ENCODE results near the gene FDX2.

FDX2 gene

DNA sequence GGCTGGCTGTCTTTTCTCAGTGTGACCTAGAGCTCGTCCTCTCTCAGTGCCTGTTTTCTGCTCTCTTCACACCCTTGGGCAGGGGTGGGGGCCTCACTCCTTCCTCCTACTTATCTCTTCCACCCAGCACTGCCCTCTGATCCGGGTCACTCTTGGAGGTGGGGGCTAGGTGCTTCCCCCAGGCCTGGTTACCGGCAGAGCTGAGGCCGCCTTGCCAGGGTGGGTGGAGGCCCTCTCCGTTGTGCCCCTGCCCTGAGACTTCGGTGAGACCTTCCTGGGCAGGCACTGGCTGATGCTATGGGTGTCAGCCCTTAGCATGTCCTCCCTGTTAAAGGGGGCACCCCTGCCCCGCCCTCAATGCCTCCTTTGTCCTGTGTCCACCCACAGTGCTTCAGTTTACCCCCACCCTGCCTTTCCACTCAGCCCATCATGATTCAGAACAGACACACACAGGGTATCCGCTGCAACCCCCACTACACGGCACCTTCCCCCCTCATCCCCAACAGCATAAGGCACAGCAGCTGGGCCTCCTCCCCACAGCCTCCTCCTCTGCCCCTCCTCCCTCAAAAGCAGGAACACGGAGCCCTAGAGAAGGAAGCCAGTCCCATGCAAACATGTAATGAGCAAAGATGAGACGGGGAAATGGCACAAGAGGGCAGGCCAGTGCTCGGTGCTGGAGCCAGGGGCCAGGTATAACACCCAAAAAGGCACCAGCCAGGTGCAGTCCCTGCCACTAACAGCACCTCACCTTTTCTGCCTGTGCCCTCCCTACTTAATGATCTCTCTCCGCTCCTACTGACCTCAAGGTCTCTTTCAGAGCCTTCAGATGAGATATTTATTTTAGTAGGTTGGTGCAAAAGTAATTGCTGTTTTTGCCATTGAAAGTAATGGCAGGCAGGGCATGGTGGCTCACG is 16.0 kb downstream of the FDX2 start:
- DNase-seq (ENCODE audit: low read depth): no peak

DNA sequence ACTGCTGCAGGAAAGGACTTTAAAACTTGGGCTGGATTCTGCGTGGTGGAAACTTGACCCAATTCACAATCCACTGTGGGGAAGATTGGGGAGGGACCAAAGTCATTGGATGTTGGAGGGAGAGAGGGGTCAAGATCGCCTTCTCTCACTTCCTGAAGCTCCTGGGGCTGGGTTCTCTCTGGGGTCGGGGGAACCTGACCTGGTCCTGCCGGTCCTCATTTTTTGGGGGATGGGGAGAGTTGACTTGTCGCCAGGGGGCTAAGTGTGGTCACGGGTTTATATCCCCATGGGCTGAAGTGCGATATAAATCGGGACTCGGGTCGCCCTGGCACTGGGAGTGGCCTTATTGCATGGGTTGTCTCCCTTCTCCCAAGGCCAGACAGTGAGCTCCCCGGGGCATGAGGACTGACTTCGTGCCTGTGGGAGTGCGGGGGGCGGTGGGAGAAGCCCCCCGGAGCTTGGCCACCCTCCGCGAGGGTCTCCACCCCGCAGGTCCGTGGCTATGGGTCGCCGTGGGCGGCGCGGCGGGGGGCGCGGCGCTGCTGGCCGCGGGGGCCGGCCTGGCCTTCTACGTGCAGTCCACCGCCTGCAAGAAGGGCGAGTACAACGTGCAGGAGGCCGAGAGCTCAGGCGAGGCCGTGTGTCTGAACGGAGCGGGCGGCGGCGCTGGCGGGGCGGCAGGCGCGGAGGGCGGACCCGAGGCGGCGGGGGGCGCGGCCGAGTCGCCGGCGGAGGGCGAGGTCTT is 19.8 kb downstream of the FDX2 start:
- no peak for DNase-seq (ENCODE audit: low read depth)

DNA sequence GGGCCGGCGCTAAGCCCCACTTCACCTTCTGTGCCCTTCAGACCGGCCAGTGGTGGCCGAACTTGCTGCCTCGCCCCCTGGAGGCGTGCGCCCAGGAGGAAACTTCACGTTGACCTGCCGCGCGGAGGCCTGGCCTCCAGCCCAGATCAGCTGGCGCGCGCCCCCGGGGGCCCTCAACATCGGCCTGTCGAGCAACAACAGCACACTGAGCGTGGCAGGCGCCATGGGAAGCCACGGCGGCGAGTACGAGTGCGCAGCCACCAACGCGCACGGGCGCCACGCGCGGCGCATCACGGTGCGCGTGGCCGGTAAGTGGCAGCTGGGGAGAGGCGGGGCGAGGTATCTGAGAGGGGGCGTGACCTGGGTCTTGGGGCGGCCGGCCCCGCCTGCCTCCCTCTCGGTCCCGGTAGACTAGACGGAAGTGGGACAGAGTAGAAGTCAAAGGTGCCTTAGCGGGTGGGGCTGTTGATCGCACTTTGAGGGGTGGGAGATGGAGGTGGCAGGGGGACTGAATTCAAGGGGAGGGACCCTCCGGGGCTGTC is 20.4 kb downstream of the FDX2 start:
- DNase-seq (ENCODE audit: low read depth): peak; percentile 60

DNA sequence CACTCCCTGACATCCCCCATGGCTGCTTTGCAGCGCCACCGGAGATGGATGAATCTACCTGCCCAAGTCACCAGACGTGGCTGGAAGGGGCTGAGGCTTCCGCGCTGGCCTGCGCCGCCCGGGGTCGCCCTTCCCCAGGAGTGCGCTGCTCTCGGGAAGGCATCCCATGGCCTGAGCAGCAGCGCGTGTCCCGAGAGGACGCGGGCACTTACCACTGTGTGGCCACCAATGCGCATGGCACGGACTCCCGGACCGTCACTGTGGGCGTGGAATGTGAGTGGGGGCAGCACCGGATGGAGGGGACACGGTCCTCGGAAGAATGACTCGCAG is 21.5 kb downstream of the FDX2 start:
- DNase-seq (ENCODE audit: low read depth): no peak

DNA sequence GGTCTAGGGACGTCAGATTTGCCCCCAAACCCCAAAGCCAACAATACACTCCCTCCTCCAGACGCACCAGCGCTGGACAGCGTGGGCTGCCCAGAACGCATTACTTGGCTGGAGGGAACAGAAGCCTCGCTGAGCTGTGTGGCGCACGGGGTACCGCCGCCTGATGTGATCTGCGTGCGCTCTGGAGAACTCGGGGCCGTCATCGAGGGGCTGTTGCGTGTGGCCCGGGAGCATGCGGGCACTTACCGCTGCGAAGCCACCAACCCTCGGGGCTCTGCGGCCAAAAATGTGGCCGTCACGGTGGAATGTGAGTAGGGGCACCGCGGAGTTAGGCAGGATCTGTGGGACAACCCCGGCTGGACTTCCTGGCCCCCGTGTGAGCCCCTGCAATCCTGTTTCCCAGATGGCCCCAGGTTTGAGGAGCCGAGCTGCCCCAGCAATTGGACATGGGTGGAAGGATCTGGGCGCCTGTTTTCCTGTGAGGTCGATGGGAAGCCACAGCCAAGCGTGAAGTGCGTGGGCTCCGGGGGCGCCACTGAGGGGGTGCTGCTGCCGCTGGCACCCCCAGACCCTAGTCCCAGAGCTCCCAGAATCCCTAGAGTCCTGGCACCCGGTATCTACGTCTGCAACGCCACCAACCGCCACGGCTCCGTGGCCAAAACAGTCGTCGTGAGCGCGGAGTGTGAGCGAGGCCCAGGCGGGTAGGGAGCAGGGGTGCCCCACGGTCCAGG is 22.0 kb downstream of the FDX2 start:
- DNase-seq (ENCODE audit: low read depth): no peak

DNA sequence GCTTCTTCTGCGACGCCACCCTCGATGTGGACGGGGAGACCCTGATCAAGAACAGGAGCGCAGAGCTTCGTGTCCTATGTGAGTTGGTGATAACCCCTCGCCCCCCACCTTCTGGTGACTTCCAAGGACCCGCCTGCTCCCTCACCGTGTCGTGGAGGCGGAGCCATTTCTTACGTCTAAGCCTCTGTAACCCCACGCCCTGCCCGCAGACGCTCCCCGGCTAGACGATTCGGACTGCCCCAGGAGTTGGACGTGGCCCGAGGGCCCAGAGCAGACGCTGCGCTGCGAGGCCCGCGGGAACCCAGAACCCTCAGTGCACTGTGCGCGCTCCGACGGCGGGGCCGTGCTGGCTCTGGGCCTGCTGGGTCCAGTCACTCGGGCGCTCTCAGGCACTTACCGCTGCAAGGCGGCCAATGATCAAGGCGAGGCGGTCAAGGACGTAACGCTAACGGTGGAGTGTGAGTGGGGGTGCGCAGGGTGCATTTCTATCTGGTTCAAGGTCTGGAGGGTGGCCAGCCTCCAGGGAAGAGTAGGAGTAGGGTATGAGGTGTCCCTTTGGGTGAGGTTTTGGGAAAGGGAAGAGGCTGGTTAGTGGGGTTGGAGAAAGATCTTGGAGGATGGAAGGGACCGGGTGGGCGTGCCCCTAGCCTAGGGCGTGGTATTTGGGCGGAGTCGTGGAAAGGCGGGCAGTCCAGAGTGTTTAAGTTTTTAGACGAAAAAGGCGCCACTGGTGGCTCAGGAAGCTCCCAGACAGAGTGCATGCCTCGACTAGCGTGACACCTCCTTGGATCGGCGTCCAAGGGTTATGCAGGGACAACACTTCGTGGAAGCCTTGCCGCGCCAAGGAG is 22.8 kb downstream of the FDX2 start:
- DNase-seq (ENCODE audit: low read depth): no peak

DNA sequence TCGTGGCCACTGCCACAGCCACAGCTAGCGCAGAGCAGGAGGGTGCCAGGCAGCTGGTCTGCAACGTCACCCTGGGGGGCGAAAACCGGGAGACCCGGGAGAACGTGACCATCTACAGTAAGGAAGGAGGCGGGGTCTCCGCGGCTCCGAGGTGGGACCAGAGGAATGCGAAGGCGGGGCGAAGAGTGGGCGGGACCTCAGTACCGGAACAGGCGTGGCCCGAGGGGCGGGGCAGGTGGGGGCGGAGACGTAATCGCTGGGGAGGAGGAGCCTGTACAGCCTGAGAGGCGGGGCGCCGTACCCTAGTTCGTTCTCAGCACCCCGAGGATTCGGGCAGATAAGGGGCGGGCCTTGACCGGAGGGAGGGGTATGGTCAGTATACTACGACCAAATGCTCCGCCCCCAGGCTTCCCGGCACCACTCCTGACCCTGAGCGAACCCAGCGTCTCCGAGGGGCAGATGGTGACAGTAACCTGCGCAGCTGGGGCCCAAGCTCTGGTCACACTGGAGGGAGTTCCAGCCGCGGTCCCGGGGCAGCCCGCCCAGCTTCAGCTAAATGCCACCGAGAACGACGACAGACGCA is 23.5 kb downstream of the FDX2 start:
- DNase-seq (ENCODE audit: low read depth): peak; percentile 38

DNA sequence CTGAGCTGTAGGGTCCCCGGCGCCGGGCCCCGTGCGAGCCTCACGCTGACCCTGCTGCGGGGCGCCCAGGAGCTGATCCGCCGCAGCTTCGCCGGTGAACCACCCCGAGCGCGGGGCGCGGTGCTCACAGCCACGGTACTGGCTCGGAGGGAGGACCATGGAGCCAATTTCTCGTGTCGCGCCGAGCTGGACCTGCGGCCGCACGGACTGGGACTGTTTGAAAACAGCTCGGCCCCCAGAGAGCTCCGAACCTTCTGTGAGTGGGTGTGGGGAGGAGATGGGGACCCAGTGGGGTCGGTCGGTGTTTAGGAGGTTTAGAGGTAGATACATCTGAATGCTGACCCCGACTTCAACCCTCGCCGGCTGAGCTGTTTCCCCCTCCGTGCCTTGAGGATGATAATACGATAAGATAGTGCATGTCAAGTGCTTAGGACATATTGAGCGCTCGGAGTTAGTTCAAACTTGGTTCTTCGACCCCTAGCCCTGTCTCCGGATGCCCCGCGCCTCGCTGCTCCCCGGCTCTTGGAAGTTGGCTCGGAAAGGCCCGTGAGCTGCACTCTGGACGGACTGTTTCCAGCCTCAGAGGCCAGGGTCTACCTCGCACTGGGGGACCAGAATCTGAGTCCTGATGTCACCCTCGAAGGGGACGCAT is 24.1 kb downstream of the FDX2 start:
- DNase-seq (ENCODE audit: low read depth): no peak

DNA sequence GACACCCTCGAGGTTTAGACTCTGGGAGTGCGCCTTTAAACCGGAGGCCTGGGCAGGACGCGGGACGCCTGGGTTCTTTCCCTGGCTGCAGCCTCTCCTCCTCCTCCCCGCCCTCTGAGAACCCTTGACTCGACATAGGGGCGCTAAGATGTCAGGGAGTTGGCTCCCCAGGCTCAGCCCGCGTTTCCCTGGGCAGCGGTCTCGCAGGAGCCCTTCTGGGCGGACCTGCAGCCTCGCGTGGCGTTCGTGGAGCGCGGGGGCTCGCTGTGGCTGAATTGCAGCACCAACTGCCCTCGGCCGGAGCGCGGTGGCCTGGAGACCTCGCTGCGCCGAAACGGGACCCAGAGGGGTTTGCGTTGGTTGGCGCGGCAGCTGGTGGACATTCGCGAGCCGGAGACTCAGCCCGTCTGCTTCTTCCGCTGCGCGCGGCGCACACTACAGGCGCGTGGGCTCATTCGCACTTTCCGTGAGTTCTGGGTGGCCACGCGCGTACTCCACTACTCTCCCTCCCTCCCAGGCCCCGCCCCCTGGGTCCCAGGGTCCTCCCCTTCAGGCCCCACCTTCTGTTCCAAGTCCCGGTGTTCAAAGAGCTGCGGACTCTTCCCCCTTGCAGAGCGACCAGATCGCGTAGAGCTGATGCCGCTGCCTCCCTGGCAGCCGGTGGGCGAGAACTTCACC is 24.8 kb downstream of the FDX2 start:
- DNase-seq (ENCODE audit: low read depth): peak; percentile 36

DNA sequence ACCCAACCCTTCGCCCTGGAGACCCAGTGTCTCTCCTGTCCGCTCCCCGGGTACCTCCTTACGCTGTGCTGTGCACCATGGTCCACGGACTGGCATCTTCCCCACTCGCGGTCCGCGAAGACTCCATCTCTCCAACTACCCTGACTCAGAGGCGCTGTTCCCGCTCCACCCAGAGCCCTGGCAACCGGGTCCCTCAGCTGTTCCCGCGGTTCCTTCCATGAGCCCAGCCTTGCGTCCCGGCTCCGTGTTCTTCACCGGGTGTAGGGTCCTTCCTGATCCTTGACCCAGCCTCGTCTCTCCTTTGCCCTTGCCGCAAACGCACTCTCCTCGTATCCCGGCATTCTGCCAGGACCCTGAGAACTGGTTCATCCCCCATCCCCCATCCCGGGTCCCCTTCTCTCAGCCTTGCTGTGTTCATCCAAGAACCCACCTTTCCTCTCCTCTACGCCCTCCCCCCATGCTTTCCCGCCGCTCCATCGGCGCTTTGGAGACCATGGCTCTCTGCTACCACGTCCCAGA is 25.4 kb downstream of the FDX2 start:
- no peak for DNase-seq (ENCODE audit: low read depth)

DNA sequence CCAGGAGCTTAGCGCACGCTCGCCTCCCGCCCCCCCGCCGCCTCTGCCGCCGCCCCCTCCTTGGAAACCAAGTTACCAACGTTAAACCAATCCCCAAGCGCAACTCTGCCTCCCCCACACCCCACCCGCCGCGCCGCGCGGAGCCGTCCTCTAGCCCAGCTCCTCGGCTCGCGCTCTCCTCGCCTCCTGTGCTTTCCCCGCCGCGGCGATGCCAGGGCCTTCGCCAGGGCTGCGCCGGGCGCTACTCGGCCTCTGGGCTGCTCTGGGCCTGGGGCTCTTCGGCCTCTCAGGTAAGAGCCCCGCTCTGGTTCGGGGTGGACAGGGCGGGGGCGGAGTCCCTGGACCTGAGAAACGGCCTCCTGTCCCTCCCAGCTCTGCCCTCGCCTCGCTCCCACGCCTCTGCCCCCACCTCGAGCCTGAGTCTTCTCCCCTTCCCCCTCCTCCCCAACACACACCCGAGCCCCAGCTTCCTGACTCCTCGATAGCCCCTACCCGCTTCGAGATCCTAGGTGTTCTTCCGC is 25.9 kb downstream of the FDX2 start, which contains the start of gene ICAM5:
TSS of gene ICAM5 (plus strand) at position 117 of the 521 bp plus-strand sequence. CDS start at position 209, 92 bp downstream.
- DNase-seq (ENCODE audit: low read depth): no peak

DNA sequence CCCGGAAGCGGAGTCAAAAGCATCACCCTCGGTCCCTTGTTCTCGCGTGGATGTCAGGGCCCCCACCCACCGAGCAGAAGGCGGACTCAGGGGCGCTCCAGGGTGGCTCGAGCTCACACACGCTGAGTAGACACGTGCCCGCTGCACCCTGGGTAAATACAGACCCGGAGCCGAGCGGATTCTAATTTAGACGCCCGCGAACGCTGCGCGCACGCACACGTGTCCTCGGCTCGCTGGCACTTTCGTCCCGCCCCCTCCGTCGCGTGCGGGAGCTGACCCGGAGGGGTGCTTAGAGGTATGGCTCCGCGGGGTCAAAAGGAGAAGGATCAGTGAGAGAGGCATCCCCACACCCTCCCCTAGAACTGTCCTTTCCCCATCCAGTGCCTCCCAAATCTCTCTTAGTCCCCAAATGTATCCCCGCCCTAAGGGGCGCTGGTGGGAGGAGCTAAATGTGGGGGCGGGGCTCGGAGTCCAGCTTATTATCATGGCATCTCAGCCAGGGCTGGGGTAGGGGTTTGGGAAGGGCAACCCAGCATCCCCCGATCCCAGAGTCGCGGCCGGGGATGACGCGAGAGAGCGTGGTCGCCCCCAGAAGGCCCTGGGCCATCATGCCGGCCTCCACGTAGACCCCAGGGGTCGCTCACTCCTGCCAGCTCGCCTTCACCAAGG is 26.5 kb downstream of the FDX2 start:
- DNase-seq (ENCODE audit: low read depth): peak; percentile 44

DNA sequence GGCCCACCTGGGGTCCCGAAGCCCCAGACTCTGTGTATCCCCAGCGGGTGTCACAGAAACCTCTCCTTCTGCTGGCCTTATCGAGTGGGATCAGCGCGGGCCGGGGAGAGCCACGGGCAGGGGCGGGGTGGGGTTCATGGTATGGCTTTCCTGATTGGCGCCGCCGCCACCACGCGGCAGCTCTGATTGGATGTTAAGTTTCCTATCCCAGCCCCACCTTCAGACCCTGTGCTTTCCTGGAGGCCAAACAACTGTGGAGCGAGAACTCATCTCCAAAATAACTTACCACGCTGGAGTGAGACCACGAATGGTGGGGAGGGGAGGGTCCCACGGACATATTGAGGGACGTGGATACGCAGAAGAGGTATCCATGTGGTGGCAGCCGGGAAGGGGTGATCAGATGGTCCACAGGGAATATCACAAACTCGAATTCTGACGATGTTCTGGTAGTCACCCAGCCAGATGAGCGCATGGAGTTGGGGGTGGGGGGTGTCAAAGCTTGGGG is 27.1 kb downstream of the FDX2 start:
- DNase-seq (ENCODE audit: low read depth): no peak

DNA sequence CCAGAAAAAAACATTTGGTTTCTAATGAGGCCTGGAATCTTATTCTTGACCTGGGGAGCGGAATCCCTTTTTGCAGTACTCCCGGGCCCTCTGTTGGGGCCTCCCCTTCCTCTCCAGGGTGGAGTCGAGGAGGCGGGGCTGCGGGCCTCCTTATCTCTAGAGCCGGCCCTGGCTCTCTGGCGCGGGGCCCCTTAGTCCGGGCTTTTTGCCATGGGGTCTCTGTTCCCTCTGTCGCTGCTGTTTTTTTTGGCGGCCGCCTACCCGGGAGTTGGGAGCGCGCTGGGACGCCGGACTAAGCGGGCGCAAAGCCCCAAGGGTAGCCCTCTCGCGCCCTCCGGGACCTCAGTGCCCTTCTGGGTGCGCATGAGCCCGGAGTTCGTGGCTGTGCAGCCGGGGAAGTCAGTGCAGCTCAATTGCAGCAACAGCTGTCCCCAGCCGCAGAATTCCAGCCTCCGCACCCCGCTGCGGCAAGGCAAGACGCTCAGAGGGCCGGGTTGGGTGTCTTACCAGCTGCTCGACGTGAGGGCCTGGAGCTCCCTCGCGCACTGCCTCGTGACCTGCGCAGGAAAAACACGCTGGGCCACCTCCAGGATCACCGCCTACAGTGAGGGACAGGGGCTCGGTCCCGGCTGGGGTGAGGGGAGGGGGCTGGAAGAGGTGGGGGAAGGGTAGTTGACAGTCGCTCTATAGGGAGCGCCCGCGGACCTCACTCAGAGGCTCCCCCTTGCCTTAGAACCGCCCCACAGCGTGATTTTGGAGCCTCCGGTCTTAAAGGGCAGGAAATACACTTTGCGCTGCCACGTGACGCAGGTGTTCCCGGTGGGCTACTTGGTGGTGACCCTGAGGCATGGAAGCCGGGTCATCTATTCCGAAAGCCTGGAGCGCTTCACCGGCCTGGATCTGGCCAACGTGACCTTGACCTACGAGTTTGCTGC is 28.7 kb downstream of the FDX2 start, which contains the start of gene ICAM4:
TSS of gene ICAM4 (plus strand) at position 153 of the 935 bp plus-strand sequence. CDS start at position 211, 58 bp downstream.
- DNase-seq (ENCODE audit: low read depth): no peak

DNA sequence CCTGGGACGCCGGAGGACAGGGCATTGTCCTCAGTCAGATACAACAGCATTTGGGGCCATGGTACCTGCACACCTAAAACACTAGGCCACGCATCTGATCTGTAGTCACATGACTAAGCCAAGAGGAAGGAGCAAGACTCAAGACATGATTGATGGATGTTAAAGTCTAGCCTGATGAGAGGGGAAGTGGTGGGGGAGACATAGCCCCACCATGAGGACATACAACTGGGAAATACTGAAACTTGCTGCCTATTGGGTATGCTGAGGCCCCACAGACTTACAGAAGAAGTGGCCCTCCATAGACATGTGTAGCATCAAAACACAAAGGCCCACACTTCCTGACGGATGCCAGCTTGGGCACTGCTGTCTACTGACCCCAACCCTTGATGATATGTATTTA is 30.4 kb downstream of the FDX2 start:
- DNase-seq (ENCODE audit: low read depth): no peak

DNA sequence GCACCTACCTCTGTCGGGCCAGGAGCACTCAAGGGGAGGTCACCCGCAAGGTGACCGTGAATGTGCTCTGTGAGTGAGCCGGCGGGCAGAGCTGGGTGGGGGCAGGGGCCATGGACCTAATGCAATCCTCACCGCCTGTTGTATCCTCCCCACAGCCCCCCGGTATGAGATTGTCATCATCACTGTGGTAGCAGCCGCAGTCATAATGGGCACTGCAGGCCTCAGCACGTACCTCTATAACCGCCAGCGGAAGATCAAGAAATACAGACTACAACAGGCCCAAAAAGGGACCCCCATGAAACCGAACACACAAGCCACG is 30.9 kb downstream of the FDX2 start:
- DNase-seq (ENCODE audit: low read depth): no peak

Data from T-helper 22 cell (primary cell).